Measurements from ENCODE around the gene CTSE. TPM values are rescaled to one million over a fixed set of nuclear protein-coding genes. Genes with fewer than 3 reads are reported as not detected.

CTSE gene
- total and polyA plus RNA-seq, 2 of the 4 experiments (the other 2 are of a cell fraction), result not detected

- H2BK20ac ChIP-seq (ENCODE audit: low read depth, low read length), result no peak overlapping the region
- no peak overlapping the region for H3K4me2 ChIP-seq (ENCODE audit: low read depth, low read length)
- no peaks in the 10 kb centered on the region for H3K36me3 ChIP-seq (ENCODE audit: control insufficient read depth, insufficient read depth, low read length)
- H3K9ac ChIP-seq (ENCODE audit: low read depth, low read length), result no peak overlapping the region
- no peak overlapping the region for H3K14ac ChIP-seq (replicated peaks; ENCODE audit: low read depth, low read length)
- H2BK15ac ChIP-seq (ENCODE audit: low read depth, low read length), result no peak overlapping the region
- no peaks in the 10 kb centered on the region for H3K9me1 ChIP-seq (ENCODE audit: insufficient read depth, low read length)
- no peak overlapping the region for H2AK5ac ChIP-seq (ENCODE audit: low read depth, low read length)
- TF ChIP-seq RFX5 (IDR thresholded peaks at IDR 0.05; ENCODE audit: low read depth, low read length), result no peak
- no peak for TF ChIP-seq BHLHE40 (IDR thresholded peaks at IDR 0.05; ENCODE audit: low read depth, low read length)
- no peak for TF ChIP-seq CTCF (conservative IDR thresholded peaks at IDR 0.05; ENCODE audit: low read depth, low read length)
- no peak for TF ChIP-seq SMC3 (IDR thresholded peaks at IDR 0.05; ENCODE audit: low read depth, low read length)
- no peak for TF ChIP-seq MAFK (IDR thresholded peaks at IDR 0.05; ENCODE audit: low read depth, low read length)
- TF ChIP-seq, protein P1, sequence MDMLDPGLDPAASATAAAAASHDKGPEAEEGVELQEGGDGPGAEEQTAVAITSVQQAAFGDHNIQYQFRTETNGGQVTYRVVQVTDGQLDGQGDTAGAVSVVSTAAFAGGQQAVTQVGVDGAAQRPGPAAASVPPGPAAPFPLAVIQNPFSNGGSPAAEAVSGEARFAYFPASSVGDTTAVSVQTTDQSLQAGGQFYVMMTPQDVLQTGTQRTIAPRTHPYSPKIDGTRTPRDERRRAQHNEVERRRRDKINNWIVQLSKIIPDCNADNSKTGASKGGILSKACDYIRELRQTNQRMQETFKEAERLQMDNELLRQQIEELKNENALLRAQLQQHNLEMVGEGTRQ (IDR thresholded peaks at IDR 0.05; ENCODE audit: low read depth, low read length), result no peak
- no peak for TF ChIP-seq POLR2A (IDR thresholded peaks at IDR 0.05; ENCODE audit: low read depth, low read length)
- no peak for TF ChIP-seq ELK1 (IDR thresholded peaks at IDR 0.05; ENCODE audit: borderline replicate concordance, low read depth, low read length)
- TF ChIP-seq NFE2L2 (IDR thresholded peaks at IDR 0.05; ENCODE audit: low read depth, low read length), result no peak
- TF ChIP-seq MXI1 (IDR thresholded peaks at IDR 0.05; ENCODE audit: borderline replicate concordance, low read depth, low read length), result no peak
- TF ChIP-seq FOS (IDR thresholded peaks at IDR 0.05; ENCODE audit: low read depth, low read length), result no peak
- TF ChIP-seq CHD1 (IDR thresholded peaks at IDR 0.05; ENCODE audit: low read depth, low read length), result no peak
- no peak for TF ChIP-seq RAD21 (IDR thresholded peaks at IDR 0.05; ENCODE audit: low read length)
- TF ChIP-seq CEBPB (IDR thresholded peaks at IDR 0.05; ENCODE audit: low read depth, low read length), result no peak
- TF ChIP-seq RCOR1 (IDR thresholded peaks at IDR 0.05; ENCODE audit: insufficient replicate concordance, low read length), result no peak
- TF ChIP-seq MAZ (IDR thresholded peaks at IDR 0.05; ENCODE audit: borderline replicate concordance, low read depth, low read length), result no peak
- H4K8ac ChIP-seq (ENCODE audit: low read depth in 2 of 2, low read length in 2 of 2), result no peak overlapping the region
- WGBS, 2 experiments (ENCODE audit: extremely low coverage in 2 of 2, insufficient read length in 1 of 2), result no CpG with 5 or more reads among the region's 3 CpGs
- H3K18ac ChIP-seq (ENCODE audit: low read depth, low read length), result no peak overlapping the region
- dilution Hi-C loops (cut with HindIII; ENCODE audit: low sequenced_read_pairs, unreplicated experiment) (no loop called here), in situ Hi-C loops (cut with MboI; ENCODE audit: low sequenced_read_pairs) (no loop called here), intact Hi-C loops (cut with micrococcal nuclease) (no loop called here)
- no peak overlapping the region for H2AFZ ChIP-seq (replicated peaks; ENCODE audit: low read length, poor library complexity)
- H3K23ac ChIP-seq (ENCODE audit: low read depth, low read length), result no peak overlapping the region
- no TSS peak for BruUV-seq (replicated peaks)
- H3K4me1 ChIP-seq (ENCODE audit: control insufficient read depth, insufficient read depth, low read length), result no peaks in the 10 kb centered on the region
- no peaks in the 10 kb centered on the region for H3K9me3 ChIP-seq (ENCODE audit: control insufficient read depth, insufficient read depth, low read length)
- no peak overlapping the region for H3K56ac ChIP-seq (ENCODE audit: extremely low read depth, insufficient read depth, low read length)
- no peak overlapping the region for H2BK5ac ChIP-seq (ENCODE audit: low read depth, low read length, poor library complexity, severe bottlenecking)
- no peak overlapping the region for H3K4me3 ChIP-seq (ENCODE audit: insufficient read depth, low read depth, low read length)
- no peak overlapping the region for H2BK120ac ChIP-seq (ENCODE audit: low read depth, low read length)
- peaks cover 32% of the 10 kb centered on the region for H3K27me3 ChIP-seq (ENCODE audit: control insufficient read depth, insufficient read depth, low read length)
- no peak overlapping the region for H3K27ac ChIP-seq (ENCODE audit: insufficient read depth, low read length)
- H3K79me1 ChIP-seq (ENCODE audit: low read depth in 1 of 2, low read length in 2 of 2), result no peaks in the 10 kb centered on the region
- no peak overlapping the region for H4K91ac ChIP-seq (ENCODE audit: insufficient read depth, low read depth, low read length)
- CTCF ChIA-PET, result no interaction called here
- no peak overlapping the region for H3K4ac ChIP-seq (ENCODE audit: low read depth, low read length)
- H4K20me1 ChIP-seq (ENCODE audit: insufficient read depth, low read length), result no peaks in the 10 kb centered on the region
- ATAC-seq (ENCODE audit: low read depth) (no peak), DNase-seq (no peak)
- no peak overlapping the region for H4K5ac ChIP-seq (ENCODE audit: low read depth, low read length)
- POLR2A ChIA-PET (ENCODE audit: unreplicated experiment), result no interaction called here
- no peak overlapping the region for H2AK9ac ChIP-seq (replicated peaks; ENCODE audit: low read depth, low read length, poor library complexity)
Measured at GRCh38 chr1:206060844-206061243, 37.1 kb upstream of the CTSE start.
